Epithelial cell of esophagus (primary cell): ENCODE data around the gene SLC26A8.

ENCODE experiments used
- DNase-seq: peaks from one replicate; pipeline ENCODE4 v3.0.0; 2010; ENCODE audit warnings: low read depth
- H3K4me3 ChIP-seq: 2 replicates; pipeline ENCODE4 v1.5.1; 2011; ENCODE audit warnings: mild to moderate bottlenecking, low read length, control low read depth
- TF ChIP-seq, protein P1 (sequence below): IDR thresholded peaks from 2 replicates; pipeline ENCODE4 v1.5.1; 2011; ENCODE audit warnings: low read depth, mild to moderate bottlenecking, low read length, control low read depth, inconsistent platforms; ENCODE audit not compliant: insufficient read depth; ENCODE audit errors: missing control alignments

SLC26A8 gene

DNA sequence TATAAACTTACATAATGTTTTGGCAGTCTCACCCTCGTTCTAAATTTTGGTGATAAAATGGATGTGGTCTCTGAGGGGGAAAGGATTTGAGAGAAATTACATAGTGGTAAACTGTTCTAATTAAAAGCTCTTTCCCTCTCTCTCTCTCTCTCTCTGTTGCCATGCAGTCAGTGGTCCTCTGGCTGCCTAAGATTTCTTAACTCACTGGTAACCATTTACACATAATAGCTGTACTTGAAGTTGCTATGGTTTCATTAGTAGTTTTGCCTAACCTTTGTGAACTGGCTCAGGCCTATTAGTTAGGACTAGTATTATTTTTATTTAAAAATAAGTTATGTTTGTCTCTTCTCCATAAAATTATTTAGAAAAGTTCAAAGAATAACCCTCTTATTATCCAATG, 45.1 kb upstream of the SLC26A8 start:
- no peak for DNase-seq
- TF ChIP-seq, protein P1, sequence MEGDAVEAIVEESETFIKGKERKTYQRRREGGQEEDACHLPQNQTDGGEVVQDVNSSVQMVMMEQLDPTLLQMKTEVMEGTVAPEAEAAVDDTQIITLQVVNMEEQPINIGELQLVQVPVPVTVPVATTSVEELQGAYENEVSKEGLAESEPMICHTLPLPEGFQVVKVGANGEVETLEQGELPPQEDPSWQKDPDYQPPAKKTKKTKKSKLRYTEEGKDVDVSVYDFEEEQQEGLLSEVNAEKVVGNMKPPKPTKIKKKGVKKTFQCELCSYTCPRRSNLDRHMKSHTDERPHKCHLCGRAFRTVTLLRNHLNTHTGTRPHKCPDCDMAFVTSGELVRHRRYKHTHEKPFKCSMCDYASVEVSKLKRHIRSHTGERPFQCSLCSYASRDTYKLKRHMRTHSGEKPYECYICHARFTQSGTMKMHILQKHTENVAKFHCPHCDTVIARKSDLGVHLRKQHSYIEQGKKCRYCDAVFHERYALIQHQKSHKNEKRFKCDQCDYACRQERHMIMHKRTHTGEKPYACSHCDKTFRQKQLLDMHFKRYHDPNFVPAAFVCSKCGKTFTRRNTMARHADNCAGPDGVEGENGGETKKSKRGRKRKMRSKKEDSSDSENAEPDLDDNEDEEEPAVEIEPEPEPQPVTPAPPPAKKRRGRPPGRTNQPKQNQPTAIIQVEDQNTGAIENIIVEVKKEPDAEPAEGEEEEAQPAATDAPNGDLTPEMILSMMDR, result no peak
- H3K4me3 ChIP-seq, result no peak overlapping the region

DNA sequence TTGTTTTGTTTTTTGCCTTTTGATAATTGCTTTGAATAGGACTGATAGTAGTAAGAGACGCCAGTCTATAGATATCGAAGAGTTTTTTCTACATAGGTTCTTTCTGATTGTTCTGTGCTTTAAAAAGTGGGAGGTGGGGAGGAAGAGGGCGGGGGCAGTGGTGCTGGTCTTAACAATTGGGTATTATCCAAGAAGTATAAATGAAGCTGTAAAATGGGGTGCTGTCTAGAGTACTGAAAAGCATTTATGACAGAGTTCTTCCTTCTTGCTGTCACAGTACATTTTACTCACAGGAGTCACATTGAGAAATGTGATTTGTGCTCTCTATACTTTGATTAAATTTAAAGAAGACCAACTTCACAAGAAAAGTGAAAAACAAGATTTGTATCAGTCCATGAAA, 44.1 kb upstream of the SLC26A8 start:
- no peak overlapping the region for H3K4me3 ChIP-seq
- DNase-seq, result no peak
- TF ChIP-seq, protein P1, result no peak

GRCh38 chr6:36068012-36068392, 43.6 kb upstream of the SLC26A8 start:
- TF ChIP-seq, protein P1, result no peak

DNA sequence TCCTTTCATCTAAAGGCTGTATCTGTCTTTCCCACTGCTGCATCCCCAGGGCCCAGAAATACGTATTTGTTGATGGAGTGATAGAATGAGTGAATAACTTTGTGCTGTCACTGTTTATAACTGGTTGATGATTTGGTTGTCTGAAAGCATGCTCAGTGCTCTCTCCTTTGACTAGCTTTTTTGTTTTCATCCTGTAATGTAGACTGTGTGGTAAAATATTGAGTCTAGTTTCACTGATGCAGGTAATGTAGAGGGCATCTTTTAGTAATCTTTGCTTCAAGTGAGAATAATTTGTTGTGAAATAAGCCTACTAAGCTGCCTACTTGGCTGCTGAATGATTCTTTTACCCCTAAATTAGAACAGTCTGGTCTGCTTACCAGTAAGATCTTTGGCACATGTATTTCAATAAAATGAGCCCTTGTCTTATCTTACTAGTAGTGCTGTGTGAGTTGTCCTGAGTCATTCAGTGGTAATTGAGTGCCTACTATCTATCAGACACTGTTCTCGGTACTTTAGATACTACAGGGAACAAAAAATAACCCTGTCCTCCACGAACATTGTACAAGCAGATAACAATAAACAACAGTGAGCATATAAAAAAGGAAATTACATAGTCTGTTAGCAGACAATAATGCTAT, 43.1 kb upstream of the SLC26A8 start:
- TF ChIP-seq, protein P1, result no peak
- DNase-seq, result no peak
- H3K4me3 ChIP-seq, result no peak overlapping the region

More at GRCh38 chr6:36068012-36068392, 43.6 kb upstream of the SLC26A8 start:
- H3K4me3 ChIP-seq, result no peak overlapping the region
- no peak for DNase-seq

DNA sequence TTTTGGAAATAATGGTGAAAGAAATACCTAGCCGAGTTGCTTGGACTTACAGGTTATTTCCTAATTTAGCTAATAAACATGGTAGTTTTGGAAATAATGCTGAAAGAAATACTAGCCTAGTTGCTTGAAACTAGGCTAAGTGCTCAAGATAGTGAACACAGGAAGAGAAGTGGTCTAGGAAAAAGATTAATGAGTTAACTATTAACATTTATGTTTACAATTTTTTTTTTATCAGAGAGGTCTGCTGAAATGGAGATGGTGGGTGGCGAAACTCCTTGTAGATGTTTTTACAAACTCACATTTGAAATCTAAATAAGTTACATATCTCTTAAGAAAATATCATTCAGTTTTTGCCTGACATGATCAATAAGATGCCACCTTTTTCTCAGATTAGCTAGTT, 42.4 kb upstream of the SLC26A8 start:
- DNase-seq, result no peak
- TF ChIP-seq, protein P1, result no peak
- H3K4me3 ChIP-seq, result no peak overlapping the region

DNA sequence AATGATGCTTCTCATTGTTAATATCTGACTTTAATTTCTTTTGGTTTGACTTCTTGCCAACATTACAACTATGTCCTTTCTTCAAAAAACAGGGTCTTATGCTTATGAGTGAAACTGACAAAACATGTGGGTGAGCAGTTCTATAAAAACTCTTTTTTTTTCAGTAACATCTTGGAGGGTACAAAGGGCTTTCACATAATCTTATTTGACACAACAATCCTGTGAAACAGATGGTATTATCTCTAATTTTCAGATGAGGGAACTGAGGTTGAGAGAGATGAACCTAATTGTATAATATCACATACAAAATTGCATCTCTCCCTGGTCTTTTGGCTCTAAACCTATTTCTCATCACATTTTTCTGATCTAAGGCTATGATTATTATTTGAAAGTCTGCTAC, 41.5 kb upstream of the SLC26A8 start:
- TF ChIP-seq, protein P1, result no peak
- no peak overlapping the region for H3K4me3 ChIP-seq
- no peak for DNase-seq

DNA sequence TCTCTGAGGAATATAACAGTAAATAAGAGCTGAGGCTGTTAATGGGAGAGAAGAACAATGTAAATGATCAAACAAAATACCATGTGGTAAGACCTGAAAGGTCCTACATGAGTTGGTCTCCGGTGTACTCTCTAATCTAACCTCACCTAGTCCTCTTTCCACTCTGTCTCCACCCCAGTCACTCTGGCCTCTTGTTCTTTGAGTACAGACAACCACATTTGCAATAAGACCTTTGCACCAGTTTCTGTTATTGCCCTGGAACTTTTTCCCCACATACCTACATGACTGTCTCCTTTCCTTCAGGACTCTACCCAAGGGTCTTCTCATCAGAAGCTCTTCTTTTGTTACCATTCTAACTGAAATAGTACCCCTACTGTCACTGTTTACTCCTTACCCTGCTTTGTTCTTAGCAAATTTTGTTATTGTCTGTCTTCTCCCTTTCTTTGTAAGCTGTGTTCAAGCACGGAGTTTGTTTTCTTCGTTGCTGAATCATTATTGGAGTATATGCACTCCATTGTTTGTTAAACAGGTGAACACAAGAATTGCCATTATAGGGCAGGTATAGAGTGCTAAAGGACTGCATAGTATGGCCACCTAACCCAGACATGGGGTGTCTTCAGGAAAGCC, 40.4 kb upstream of the SLC26A8 start:
- H3K4me3 ChIP-seq, result no peak overlapping the region
- TF ChIP-seq, protein P1, result no peak
- DNase-seq, result no peak
